Neural cell (in vitro differentiated cells): ENCODE results near the gene SLF2. TPM values are rescaled to one million over a fixed set of nuclear protein-coding genes. Genes with fewer than 3 reads are reported as not detected.

Experiments
- H2AFZ ChIP-seq: fragments of 200-600, 300-800 bp; sonication (generic), shearing (Covaris generic); 2 replicates; pipeline ENCODE4 v1.6.0; 2014; ENCODE audit warnings: low read depth, mild to moderate bottlenecking, antibody characterized with exemption, low read length, moderate library complexity
- H3F3A ChIP-seq: fragments of 200-600 bp; shearing (Covaris generic); 2 replicates; pipeline ENCODE4 v1.6.1; 2016; ENCODE audit warnings: mild to moderate bottlenecking, moderate library complexity, mixed read lengths, antibody characterized with exemption, low read length; ENCODE audit not compliant: insufficient read depth, poor library complexity, severe bottlenecking
- H3K27ac ChIP-seq: fragments of 200-600, 300-800 bp; sonication (generic), shearing (Covaris generic); 2 replicates; pipeline ENCODE4 v1.5.1; 2014; ENCODE audit warnings: mild to moderate bottlenecking, low read length, moderate library complexity
- H3K27me3 ChIP-seq: fragments of 300-800, 200-600 bp; sonication (generic), shearing (Covaris generic); 2 replicates; pipeline ENCODE4 v1.6.0; 2014; ENCODE audit warnings: mild to moderate bottlenecking, low read depth, low read length, moderate library complexity; ENCODE audit not compliant: insufficient read depth
- H3K36me3 ChIP-seq: fragments of 300-800, 200-600 bp; sonication (generic), shearing (Covaris generic); 2 replicates; pipeline ENCODE4 v1.5.1; 2014; ENCODE audit warnings: mild to moderate bottlenecking, antibody characterized with exemption, low read length, moderate library complexity; ENCODE audit not compliant: insufficient read depth
- H3K4me2 ChIP-seq: fragments of 300-800, 200-600 bp; sonication (generic), shearing (Covaris generic); 2 replicates; pipeline ENCODE4 v1.6.0; 2014; ENCODE audit warnings: mild to moderate bottlenecking, low read length
- H3K4me3 ChIP-seq: fragments of 300-800, 200-600 bp; sonication (generic), shearing (Covaris generic); 2 replicates; pipeline ENCODE4 v1.5.1; 2014; ENCODE audit warnings: mild to moderate bottlenecking, low read length, moderate library complexity
- H3K79me2 ChIP-seq: fragments of 200-600 bp; shearing (Covaris generic); replicated peaks from 2 replicates; pipeline ENCODE4 v1.6.0; 2014; ENCODE audit warnings: mild to moderate bottlenecking, low read length, moderate library complexity; ENCODE audit not compliant: insufficient read depth
- H3K9ac ChIP-seq: fragments of 300-800, 200-600 bp; sonication (generic), shearing (Covaris generic); 2 replicates; pipeline ENCODE4 v1.6.1; 2016; ENCODE audit warnings: mild to moderate bottlenecking, low read length, mixed read lengths
- H3K9me2 ChIP-seq: fragments of 200-600 bp; shearing (Covaris generic); 2 replicates; pipeline ENCODE4 v1.6.1; 2016; ENCODE audit warnings: mild to moderate bottlenecking, low read length, mixed read lengths; ENCODE audit not compliant: insufficient read depth
- H3K9me3 ChIP-seq: fragments of 200-600, 300-800 bp; sonication (generic), shearing (Covaris generic); 2 replicates; pipeline ENCODE4 v1.6.1; 2016; ENCODE audit warnings: mild to moderate bottlenecking, mixed run types, low read length, moderate library complexity, mixed read lengths
- H4K20me1 ChIP-seq: fragments of 200-600 bp; shearing (Covaris generic); 2 replicates; pipeline ENCODE4 v1.6.1; 2016; ENCODE audit warnings: mild to moderate bottlenecking, mixed run types; ENCODE audit not compliant: insufficient read depth
- EP300 ChIP-seq: fragments of 450-650 bp; conservative IDR thresholded peaks from 2 replicates; pipeline ENCODE4 v1.6.1; 2014; ENCODE audit warnings: antibody characterized with exemption, mild to moderate bottlenecking, moderate library complexity; ENCODE audit not compliant: poor library complexity, severe bottlenecking
- EZH2 ChIP-seq: fragments of 200-600, 300-800 bp; shearing (Covaris generic), sonication (generic); IDR thresholded peaks from 2 replicates; pipeline ENCODE4 v1.6.1; 2014; ENCODE audit warnings: antibody characterized with exemption, low read length, borderline replicate concordance, mild to moderate bottlenecking; ENCODE audit not compliant: insufficient read depth, poor library complexity, severe bottlenecking
- MXI1 ChIP-seq: fragments of 450-650 bp; conservative IDR thresholded peaks from 2 replicates; pipeline ENCODE4 v1.6.1; 2014; ENCODE audit warnings: antibody characterized with exemption, mild to moderate bottlenecking; ENCODE audit not compliant: poor library complexity, severe bottlenecking
- POLR2AphosphoS5 ChIP-seq: IDR thresholded peaks from 2 replicates; pipeline ENCODE4 v1.6.1; 2012
- RAD21 ChIP-seq: fragments of 450-650 bp; conservative IDR thresholded peaks from 2 replicates; pipeline ENCODE4 v1.6.1; 2014; ENCODE audit warnings: antibody characterized with exemption, mild to moderate bottlenecking, moderate library complexity
- SMC3 ChIP-seq: fragments of 450-650 bp; conservative IDR thresholded peaks from 2 replicates; pipeline ENCODE4 v1.6.1; 2014; ENCODE audit warnings: antibody characterized with exemption, mild to moderate bottlenecking, moderate library complexity; ENCODE audit not compliant: poor library complexity
- TAF1 ChIP-seq: IDR thresholded peaks from 2 replicates; pipeline ENCODE4 v1.6.1; 2012; ENCODE audit warnings: low read depth
- polyA plus RNA-seq: library from polyadenylated mRNA; depleted of rRNA; stranded (reverse); fragments of >200 nt; gene quantifications from 2 replicates; pipeline ENCODE4 v1.2.3, GENCODE V29; 2014
- TF ChIP-seq, protein P1 (sequence below): IDR thresholded peaks from 2 replicates; pipeline ENCODE4 v1.6.1; 2012; ENCODE audit warnings: borderline replicate concordance
- TF ChIP-seq, protein P2 (sequence below): fragments of 450-650 bp; IDR thresholded peaks from 2 replicates; pipeline ENCODE4 v1.5.1; 2014; ENCODE audit warnings: antibody characterized with exemption, mild to moderate bottlenecking, moderate library complexity; ENCODE audit not compliant: poor library complexity, severe bottlenecking

Gene SLF2
- polyA plus RNA-seq, 1 donor from 2014 or later, result 43.0 TPM

DNA sequence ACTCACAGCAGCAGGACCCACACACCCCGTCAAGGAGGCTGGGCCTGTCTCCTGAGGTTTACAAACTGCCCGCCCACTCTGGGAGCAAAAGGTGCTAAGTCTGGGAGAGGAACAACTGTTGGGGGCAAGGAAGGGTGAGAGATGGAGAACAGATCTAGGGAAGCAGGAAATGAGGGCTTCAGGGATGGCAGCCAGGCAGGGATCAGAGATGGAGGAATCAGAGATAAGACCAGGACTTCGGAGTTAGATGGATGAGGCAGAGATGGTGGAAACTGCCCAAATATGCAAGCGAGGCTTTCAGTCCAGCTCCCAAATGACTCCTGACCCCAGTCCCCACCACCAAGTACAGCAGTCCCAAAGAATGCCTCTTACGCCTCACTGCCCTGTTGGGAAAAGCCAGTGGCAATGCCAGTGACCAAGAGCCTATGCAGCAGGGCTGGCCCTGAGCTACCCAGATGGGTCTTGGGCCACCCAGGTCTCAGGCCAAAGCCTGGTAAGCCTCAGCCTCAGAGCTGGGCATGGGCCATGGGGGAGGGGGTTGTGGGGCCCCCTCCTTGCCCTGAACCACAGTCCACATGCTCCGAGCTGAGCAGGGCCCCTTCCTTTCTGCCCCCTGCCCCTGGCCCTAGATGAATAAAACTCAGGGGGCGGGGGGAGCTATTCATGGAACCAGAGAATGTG, 39.5 kb upstream of the SLF2 start:
- Histone ChIP-seq H3K27ac (no peak overlapping the region), H3K27me3 (peaks cover 9% of the 10 kb centered on the region), H4K20me1 (no peaks in the 10 kb centered on the region), H3K79me2 (no peaks in the 10 kb centered on the region), H3K9ac (no peak overlapping the region), H3K36me3 (no peaks in the 10 kb centered on the region), H3K4me3 (no peak overlapping the region), H3K9me2 (no peaks in the 10 kb centered on the region), H3K4me2 (no peak overlapping the region), H3K9me3 (no peaks in the 10 kb centered on the region), H2AFZ (no peak overlapping the region), H3F3A (no peaks in the 10 kb centered on the region)
- TF ChIP-seq RAD21 (no peak), POLR2AphosphoS5 (no peak), EZH2 (no peak), TAF1 (no peak), SMC3 (no peak), MXI1 (no peak), EP300 (no peak)
- TF ChIP-seq, protein P1, sequence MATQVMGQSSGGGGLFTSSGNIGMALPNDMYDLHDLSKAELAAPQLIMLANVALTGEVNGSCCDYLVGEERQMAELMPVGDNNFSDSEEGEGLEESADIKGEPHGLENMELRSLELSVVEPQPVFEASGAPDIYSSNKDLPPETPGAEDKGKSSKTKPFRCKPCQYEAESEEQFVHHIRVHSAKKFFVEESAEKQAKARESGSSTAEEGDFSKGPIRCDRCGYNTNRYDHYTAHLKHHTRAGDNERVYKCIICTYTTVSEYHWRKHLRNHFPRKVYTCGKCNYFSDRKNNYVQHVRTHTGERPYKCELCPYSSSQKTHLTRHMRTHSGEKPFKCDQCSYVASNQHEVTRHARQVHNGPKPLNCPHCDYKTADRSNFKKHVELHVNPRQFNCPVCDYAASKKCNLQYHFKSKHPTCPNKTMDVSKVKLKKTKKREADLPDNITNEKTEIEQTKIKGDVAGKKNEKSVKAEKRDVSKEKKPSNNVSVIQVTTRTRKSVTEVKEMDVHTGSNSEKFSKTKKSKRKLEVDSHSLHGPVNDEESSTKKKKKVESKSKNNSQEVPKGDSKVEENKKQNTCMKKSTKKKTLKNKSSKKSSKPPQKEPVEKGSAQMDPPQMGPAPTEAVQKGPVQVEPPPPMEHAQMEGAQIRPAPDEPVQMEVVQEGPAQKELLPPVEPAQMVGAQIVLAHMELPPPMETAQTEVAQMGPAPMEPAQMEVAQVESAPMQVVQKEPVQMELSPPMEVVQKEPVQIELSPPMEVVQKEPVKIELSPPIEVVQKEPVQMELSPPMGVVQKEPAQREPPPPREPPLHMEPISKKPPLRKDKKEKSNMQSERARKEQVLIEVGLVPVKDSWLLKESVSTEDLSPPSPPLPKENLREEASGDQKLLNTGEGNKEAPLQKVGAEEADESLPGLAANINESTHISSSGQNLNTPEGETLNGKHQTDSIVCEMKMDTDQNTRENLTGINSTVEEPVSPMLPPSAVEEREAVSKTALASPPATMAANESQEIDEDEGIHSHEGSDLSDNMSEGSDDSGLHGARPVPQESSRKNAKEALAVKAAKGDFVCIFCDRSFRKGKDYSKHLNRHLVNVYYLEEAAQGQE, result no peak
- TF ChIP-seq, protein P2, sequence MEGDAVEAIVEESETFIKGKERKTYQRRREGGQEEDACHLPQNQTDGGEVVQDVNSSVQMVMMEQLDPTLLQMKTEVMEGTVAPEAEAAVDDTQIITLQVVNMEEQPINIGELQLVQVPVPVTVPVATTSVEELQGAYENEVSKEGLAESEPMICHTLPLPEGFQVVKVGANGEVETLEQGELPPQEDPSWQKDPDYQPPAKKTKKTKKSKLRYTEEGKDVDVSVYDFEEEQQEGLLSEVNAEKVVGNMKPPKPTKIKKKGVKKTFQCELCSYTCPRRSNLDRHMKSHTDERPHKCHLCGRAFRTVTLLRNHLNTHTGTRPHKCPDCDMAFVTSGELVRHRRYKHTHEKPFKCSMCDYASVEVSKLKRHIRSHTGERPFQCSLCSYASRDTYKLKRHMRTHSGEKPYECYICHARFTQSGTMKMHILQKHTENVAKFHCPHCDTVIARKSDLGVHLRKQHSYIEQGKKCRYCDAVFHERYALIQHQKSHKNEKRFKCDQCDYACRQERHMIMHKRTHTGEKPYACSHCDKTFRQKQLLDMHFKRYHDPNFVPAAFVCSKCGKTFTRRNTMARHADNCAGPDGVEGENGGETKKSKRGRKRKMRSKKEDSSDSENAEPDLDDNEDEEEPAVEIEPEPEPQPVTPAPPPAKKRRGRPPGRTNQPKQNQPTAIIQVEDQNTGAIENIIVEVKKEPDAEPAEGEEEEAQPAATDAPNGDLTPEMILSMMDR, result no peak

DNA sequence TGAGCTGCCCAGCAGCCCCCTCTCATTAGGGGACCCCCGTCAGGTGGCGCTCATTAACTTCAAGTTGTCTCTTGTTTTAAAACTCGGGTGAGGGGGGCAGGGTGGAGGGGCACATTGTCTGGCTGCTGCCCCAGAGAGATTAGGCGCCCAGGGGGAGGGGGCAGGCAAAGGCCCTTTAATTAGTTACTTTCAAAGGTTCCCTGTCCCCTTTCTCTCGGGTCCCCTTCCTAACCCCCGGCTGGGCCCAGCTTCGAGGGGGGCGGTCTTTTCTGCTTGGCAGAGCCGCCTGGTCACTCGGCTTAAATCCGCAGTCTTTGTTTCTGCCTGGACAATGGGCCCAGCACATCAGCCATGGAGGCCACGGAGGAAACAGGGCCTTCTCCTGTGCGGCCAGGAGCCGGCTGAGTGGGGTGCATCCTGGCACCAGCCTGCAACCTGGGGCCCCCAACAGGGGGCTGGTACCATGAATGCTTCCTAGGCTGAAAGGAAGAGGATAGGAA, 38.9 kb upstream of the SLF2 start:
- Histone ChIP-seq H3K27ac (no peak overlapping the region), H3K79me2 (no peaks in the 10 kb centered on the region), H2AFZ (no peak overlapping the region), H3K9me2 (no peaks in the 10 kb centered on the region), H3K36me3 (no peaks in the 10 kb centered on the region), H3K27me3 (peaks cover 8% of the 10 kb centered on the region), H3K9me3 (no peaks in the 10 kb centered on the region), H3K4me2 (no peak overlapping the region), H3K4me3 (no peak overlapping the region), H3K9ac (no peak overlapping the region), H4K20me1 (no peaks in the 10 kb centered on the region), H3F3A (no peaks in the 10 kb centered on the region)
- no peak for TF ChIP-seq SMC3
- TF ChIP-seq EZH2, result no peak
- TF ChIP-seq TAF1, result no peak
- TF ChIP-seq, protein P2, result no peak
- no peak for TF ChIP-seq POLR2AphosphoS5
- TF ChIP-seq MXI1, result no peak
- TF ChIP-seq, protein P1, result no peak
- TF ChIP-seq RAD21, result no peak
- no peak for TF ChIP-seq EP300
